HG02610 (cell line): Measurements from ENCODE around the gene RAB8A.
"Not testable (repeated sequence)": the region's sequence is repeated elsewhere in the genome, so short reads cannot be mapped to it uniquely, and the experiment has no call there.

ENCODE experiments used
- ATAC-seq: cut with Tn5 transposase; IDR thresholded peaks from one replicate; pipeline ENCODE4 v1.9.1; 2021; ENCODE audit warnings: mild to moderate bottlenecking, moderate library complexity; ENCODE audit not compliant: unreplicated experiment

Gene RAB8A

GRCh38 chr19:16077984-16078758, 33.5 kb upstream of the RAB8A start:
- no peak for ATAC-seq

GRCh38 chr19:16078759-16079707, 32.7 kb upstream of the RAB8A start:
- ATAC-seq: no peak

GRCh38 chr19:16084067-16084685, 27.5 kb upstream of the RAB8A start:
- no peak for ATAC-seq

DNA sequence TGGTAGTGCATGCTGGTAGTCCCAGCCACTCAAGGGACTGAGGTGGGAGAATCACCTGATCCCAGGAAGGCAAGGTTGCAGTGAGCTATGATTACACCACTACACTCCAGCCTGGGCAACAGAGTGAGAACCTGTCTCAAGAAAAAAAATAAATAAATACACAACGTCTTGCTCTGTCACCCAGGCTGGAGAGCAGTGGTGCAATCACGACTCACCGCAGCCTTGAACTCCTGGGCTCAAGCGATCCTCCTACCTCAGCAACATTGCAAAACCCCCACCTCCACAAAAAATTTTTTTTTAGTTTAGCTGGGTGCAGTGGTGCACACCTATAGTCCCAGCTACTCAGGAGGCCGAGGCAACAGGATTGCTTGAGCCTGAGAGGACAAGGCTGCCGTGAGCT, 26.6 kb upstream of the RAB8A start:
- no peak for ATAC-seq

- not testable (repeated sequence) for ATAC-seq
Measured at GRCh38 chr19:16087404-16087803, 24.3 kb upstream of the RAB8A start.

DNA sequence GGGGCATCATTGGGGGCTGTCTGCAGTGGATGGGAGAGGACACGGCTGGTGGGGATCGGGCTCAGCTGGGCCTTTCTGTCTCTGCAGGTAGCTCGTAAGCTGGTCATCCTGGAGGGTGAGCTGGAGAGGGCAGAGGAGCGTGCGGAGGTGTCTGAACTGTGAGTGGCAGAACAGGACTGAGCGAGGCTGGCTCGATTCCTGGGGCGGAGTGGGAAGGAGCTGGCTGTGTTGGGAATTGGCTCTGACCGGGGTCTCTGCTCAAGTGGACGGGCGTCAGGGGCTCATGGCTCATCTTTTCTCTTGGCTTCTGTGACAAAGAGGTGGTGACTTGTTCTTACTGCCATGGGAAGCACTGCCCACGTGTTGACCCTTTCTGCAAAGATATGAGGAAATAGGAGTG, 23.7 kb upstream of the RAB8A start:
- no peak for ATAC-seq

GRCh38 chr19:16088351-16089009, 23.2 kb upstream of the RAB8A start:
- no peak for ATAC-seq

- no peak for ATAC-seq
Measured at GRCh38 chr19:16089010-16089846, 22.5 kb upstream of the RAB8A start.

GRCh38 chr19:16091546-16092475, 19.9 kb upstream of the RAB8A start:
- no peak for ATAC-seq

DNA sequence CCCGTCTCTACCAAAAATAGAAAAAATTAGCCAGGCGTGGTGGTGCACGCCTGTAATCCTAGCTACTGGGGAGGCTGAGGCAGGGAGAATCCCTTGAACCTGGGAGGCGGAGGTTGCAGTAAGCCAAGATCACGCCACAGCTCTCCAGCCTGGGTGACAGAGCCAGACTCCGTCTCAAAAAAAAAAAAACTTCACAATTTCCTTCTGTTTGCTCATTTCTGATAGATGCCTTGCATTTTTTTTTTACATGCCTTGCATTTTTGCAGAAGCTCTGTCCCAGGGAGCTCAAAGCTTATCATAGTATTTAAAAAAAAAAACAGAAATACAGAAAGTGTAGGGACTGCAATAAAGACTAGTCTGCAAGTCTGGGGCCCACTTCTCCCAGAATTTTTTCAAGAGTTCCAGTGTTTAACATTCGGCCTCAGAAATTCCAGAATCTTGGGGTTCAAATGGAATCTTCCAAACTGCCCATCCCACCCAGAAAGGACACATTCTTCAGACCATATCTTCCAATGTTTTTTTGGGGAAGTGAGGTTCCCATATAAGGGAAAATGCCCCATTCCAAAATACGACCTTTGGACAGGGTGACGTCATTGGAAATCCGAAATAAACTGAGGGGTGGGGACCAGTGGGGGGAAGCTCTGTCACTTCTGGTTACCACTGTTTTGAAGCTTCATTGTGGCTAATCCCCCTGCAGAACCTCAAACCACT, 17.2 kb upstream of the RAB8A start:
- no peak for ATAC-seq

DNA sequence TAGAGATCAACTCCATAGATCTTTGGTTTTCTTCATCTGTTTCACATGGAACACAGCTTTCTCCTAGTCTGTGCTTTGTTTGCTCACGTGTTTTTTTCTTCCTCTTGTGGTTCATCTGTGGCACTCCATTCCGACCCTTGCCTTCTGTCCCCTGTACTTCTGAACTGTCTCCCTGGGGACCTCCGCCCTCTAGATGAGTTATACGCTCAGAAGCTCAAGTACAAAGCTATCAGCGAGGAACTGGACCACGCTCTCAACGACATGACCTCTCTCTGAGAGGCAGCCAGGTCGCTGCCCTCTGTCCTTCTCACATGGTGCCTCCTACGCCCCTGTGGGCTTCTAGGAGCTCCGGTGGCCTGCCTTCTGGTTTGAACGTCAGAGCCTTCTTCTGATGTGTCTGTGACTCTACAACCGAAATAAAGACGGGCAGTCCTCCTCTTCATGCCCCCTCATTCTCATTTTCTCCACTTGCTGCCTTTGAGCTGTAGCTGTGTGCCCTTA, 16.6 kb upstream of the RAB8A start:
- no peak for ATAC-seq

DNA sequence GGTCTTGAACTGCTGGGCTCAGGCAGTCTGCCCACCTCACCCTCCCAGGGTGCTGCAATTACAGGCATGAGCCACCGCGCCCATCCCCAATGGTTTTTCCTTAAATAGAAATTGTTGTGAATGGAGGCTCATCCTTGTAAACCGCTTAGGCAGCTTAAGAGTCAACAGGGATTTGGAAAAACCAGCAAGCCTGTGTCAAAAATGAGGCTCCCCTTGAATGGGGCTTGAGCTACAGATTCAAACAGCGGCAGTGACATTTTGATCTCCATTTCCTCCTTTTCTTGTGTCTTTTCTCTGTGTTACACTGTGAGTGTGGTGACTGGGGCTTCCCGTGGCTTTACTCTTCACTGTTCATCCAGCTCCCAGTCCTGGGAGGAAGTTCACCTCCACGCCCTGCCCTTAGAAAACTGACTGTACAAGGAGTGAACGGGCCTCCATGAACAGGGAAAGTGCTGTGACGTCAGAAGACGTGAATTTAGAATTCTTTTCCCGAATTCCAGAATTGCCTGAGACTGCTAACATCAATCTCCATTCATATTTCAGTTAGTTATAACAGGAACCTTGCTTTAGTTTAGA, 15.3 kb upstream of the RAB8A start:
- no peak for ATAC-seq

- no peak for ATAC-seq
Measured at GRCh38 chr19:16098416-16098768, 13.3 kb upstream of the RAB8A start.

DNA sequence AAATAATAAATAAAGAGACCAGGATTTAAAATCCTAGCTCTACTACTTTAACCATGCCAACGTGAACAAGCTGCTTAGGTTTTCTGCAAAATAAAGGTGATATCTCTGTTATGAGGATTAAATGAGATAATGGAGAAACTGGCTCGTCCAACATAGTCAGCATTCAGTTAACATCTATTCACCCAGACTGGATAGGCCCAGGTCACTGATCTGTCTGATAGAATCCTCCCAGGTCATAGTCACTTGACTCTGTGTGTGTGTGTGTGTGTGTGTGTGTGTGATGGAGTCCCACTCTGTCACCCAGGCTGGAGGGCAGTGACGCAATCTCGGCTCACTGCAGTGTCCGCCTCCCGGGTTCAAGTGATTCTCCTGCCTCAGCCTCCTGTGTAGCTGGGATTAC, 12.9 kb upstream of the RAB8A start:
- no peak for ATAC-seq

DNA sequence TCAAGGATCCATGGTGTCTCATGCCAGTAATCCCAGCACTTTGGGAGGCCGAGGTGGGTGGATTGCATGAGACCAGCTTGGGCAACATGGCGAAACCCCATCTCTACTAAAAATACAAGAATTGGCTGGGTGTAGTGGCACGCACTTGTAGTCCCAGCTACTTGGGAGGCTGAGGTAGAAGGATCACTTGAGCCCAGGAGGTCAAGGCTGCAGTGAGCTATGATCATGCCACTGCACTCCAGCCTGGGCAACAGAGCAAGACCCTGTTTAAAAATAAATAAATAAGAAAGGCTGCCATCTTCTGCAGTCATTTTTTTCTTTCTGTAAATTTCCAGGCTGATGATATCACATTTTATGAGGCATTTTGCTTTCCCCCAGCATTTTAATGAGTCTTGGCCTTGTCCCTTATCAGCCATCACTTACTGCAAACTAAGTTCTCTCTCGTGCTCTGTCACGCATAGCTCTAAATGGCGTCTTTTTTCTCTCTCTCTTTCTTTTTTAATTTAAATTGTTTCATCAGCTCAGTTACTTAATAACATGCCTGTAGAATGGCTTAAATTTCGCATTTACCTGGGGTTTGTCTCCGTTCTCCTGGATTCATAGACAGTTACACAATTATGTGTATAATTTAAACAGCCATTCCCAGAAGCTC, 12.2 kb upstream of the RAB8A start:
- ATAC-seq: not testable (repeated sequence)

DNA sequence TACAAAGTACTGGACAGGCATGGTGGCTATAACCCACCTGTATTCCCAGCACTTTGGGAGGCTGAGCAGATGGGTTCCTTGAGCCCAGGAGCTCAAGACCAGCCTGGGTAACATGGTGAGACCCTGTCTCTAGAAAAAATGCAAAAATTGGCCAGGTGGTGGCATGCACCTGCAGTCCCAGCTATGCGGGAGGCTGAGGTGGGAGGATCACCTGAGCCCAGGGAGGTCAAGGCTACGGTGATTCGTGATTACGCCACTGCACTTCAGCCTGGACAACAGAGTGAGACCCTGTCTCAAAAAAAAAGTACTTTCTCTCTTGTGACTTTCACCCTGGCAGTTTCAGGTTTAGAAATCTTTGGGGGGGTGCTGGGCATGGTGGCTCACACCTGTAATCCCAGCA, 11.2 kb upstream of the RAB8A start:
- no peak for ATAC-seq

DNA sequence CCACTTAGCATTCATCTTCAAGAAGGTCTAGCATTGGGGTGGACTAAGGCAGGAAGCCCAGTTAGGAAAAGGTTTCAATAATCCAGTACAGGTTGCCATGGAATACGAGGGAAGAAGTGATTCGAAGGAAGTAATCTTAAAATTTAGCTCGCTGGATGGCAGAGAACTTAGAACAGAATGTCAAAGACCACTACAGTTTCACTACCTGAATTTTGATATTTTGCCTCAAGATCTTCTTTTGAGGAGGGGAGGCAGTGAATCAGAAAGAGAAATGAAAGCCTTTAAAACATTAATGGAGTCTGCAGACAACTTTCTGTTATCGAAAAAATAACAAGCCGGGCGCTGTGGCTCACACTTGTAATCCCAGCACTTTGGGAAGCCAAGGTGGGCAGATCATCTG, 7.0 kb upstream of the RAB8A start:
- ATAC-seq: no peak
